GM21737 (cell line): Measurements from ENCODE around the gene CDH5.

Experiments used
- ATAC-seq: cut with Tn5 transposase; IDR thresholded peaks from one replicate; pipeline ENCODE4 v1.9.1; 2021; ENCODE audit warnings: mild to moderate bottlenecking, moderate library complexity; ENCODE audit not compliant: unreplicated experiment

CDH5 gene

GRCh38 chr16:66416136-66416535 lies 49.6 kb downstream of the CDH5 start:
- no peak for ATAC-seq

- ATAC-seq = no peak
Measured at GRCh38 chr16:66416939-66417700, 50.6 kb downstream of the CDH5 start.

GRCh38 chr16:66418165-66418962 lies 51.9 kb downstream of the CDH5 start:
- no peak for ATAC-seq

GRCh38 chr16:66419527-66419926 lies 53.0 kb downstream of the CDH5 start:
- ATAC-seq = no peak

GRCh38 chr16:66420396-66420795 lies 53.9 kb downstream of the CDH5 start:
- ATAC-seq = no peak

- ATAC-seq = no peak
Measured at GRCh38 chr16:66421891-66422290, 55.4 kb downstream of the CDH5 start.

GRCh38 chr16:66422366-66422765 lies 55.9 kb downstream of the CDH5 start:
- no peak for ATAC-seq

GRCh38 chr16:66423177-66423576 lies 56.7 kb downstream of the CDH5 start:
- ATAC-seq = no peak

GRCh38 chr16:66425651-66426050 lies 59.2 kb downstream of the CDH5 start:
- ATAC-seq = no peak

GRCh38 chr16:66426112-66427035 lies 59.9 kb downstream of the CDH5 start:
- ATAC-seq = no peak

- no peak for ATAC-seq
Measured at GRCh38 chr16:66427036-66427860, 60.8 kb downstream of the CDH5 start, which contains the start of gene BEAN1. BEAN1 (plus strand) TSS chr16:66427295; CDS start chr16:66437677, 10,382 bp downstream.

GRCh38 chr16:66427871-66428681 lies 61.6 kb downstream of the CDH5 start:
- ATAC-seq = no peak

- ATAC-seq = no peak
Measured at GRCh38 chr16:66428682-66429251, 62.3 kb downstream of the CDH5 start.

- no peak for ATAC-seq
Measured at GRCh38 chr16:66429290-66429962, 62.9 kb downstream of the CDH5 start.

- no peak for ATAC-seq
Measured at GRCh38 chr16:66430214-66430613, 63.7 kb downstream of the CDH5 start.

GRCh38 chr16:66431760-66432159 lies 65.3 kb downstream of the CDH5 start:
- ATAC-seq = no peak

- no peak for ATAC-seq
Measured at GRCh38 chr16:66432429-66432828, 65.9 kb downstream of the CDH5 start.

- no peak for ATAC-seq
Measured at GRCh38 chr16:66434619-66435430, 68.3 kb downstream of the CDH5 start.
